ENCODE data around the gene BCAN.
"Not testable (repeated sequence)": the region's sequence is repeated elsewhere in the genome, so short reads cannot be mapped to it uniquely, and the experiment has no call there.

The BCAN gene

GRCh38 chr1:156615946-156616345 lies 26.0 kb upstream of the BCAN start:
- no peak for DNase-seq (ENCODE audit: low read depth in 2 of 2)

GRCh38 chr1:156616463-156616862 lies 25.5 kb upstream of the BCAN start:
- no peak for DNase-seq (ENCODE audit: low read depth in 2 of 2)

- no peak for DNase-seq (ENCODE audit: low read depth in 2 of 2)
These were observed 22.9 kb upstream of the BCAN start, which contains the start of gene HAPLN2 for GRCh38 chr1:156618853-156619581. Gene HAPLN2 (plus strand): TSS chr1:156619415. CDS start chr1:156623491, 4,076 bp downstream.

GRCh38 chr1:156619582-156619955 lies 22.3 kb upstream of the BCAN start:
- DNase-seq (ENCODE audit: low read depth in 2 of 2), result no peak

- DNase-seq (ENCODE audit: low read depth in 2 of 2), result no peak
These were observed 19.2 kb upstream of the BCAN start for GRCh38 chr1:156622581-156623297.

GRCh38 chr1:156623946-156624813 lies 17.7 kb upstream of the BCAN start:
- peak in 1 of 2 donors; percentile 41 for DNase-seq (ENCODE audit: low read depth in 2 of 2)

- no peak for DNase-seq (ENCODE audit: low read depth in 2 of 2)
These were observed 17.0 kb upstream of the BCAN start for GRCh38 chr1:156624814-156625435.

GRCh38 chr1:156625436-156626078 lies 16.4 kb upstream of the BCAN start:
- peak; percentile 66 to 71 for DNase-seq (ENCODE audit: low read depth in 2 of 2)

- DNase-seq (ENCODE audit: low read depth in 2 of 2), result no peak
These were observed 15.9 kb upstream of the BCAN start for GRCh38 chr1:156626079-156626438.

GRCh38 chr1:156627313-156627880 lies 14.5 kb upstream of the BCAN start:
- no peak for DNase-seq (ENCODE audit: low read depth in 2 of 2)

- no peak for DNase-seq (ENCODE audit: low read depth in 2 of 2)
These were observed 12.0 kb upstream of the BCAN start for GRCh38 chr1:156629823-156630449.

- not testable (repeated sequence) for DNase-seq (ENCODE audit: low read depth in 2 of 2)
These were observed 10.8 kb upstream of the BCAN start for GRCh38 chr1:156631152-156631551.

GRCh38 chr1:156632355-156632754 lies 9.6 kb upstream of the BCAN start:
- DNase-seq (ENCODE audit: low read depth in 2 of 2), result no peak

- DNase-seq (ENCODE audit: low read depth in 2 of 2), result no peak
These were observed 3.5 kb upstream of the BCAN start for GRCh38 chr1:156638189-156638985.

GRCh38 chr1:156639601-156640101 lies 2.3 kb upstream of the BCAN start:
- DNase-seq (ENCODE audit: low read depth in 2 of 2), result no peak

GRCh38 chr1:156640842-156641706 lies 843 bp upstream of the BCAN start:
- no peak for DNase-seq (ENCODE audit: low read depth in 2 of 2)

GRCh38 chr1:156642265-156643048 lies 540 bp downstream of the BCAN start:
- DNase-seq (ENCODE audit: low read depth in 2 of 2), result no peak
